DND-41 (cell line): Measurements from ENCODE around the gene MSL2.
A peak's percentile ranks its signal among the peaks of the same experiment; 100 is the strongest.

Experiments
- ATAC-seq: fragments of 200-7000 bp; cut with Tn5 transposase; 3 replicates; pipeline ENCODE4 v1.9.1; 2021; ENCODE audit warnings: low read depth; ENCODE audit not compliant: insufficient read depth
- DNase-seq: peaks from one replicate; pipeline ENCODE4 v3.0.0-alpha.2; 2020
- H2AFZ ChIP-seq: 2 replicates; pipeline ENCODE4 v1.6.0; 2012; ENCODE audit warnings: low read depth, low read length
- H3K27ac ChIP-seq: 2 replicates; pipeline ENCODE4 v1.5.1; 2012; ENCODE audit warnings: low read length, inconsistent platforms
- H3K27me3 ChIP-seq: fragments of 200-600 bp; sonication (generic); 2 replicates; pipeline ENCODE4 v1.6.0; 2012; ENCODE audit warnings: low read length, mild to moderate bottlenecking, inconsistent platforms; ENCODE audit not compliant: insufficient read depth, poor library complexity
- H3K36me3 ChIP-seq: 2 replicates; pipeline ENCODE4 v1.5.1; 2012; ENCODE audit warnings: low read length, inconsistent platforms; ENCODE audit not compliant: insufficient read depth
- H3K4me1 ChIP-seq: 2 replicates; pipeline ENCODE4 v1.5.1; 2012; ENCODE audit warnings: mild to moderate bottlenecking, low read length; ENCODE audit not compliant: insufficient read depth
- H3K4me2 ChIP-seq: 2 replicates; pipeline ENCODE4 v1.6.0; 2012; ENCODE audit warnings: mild to moderate bottlenecking, moderate library complexity, low read length, inconsistent platforms; ENCODE audit not compliant: insufficient read depth
- H3K4me3 ChIP-seq, 2 experiments: fragments of 200-600 bp in 1 of 2; shearing (Covaris generic) in 1 of 2; 2 replicates each; pipeline ENCODE4 v1.5.1; 2012 to 2016; ENCODE audit warnings: inconsistent platforms in 2 of 2, low read length in 2 of 2, mild to moderate bottlenecking in 2 of 2, low read depth in 1 of 2, moderate library complexity in 1 of 2
- H3K79me2 ChIP-seq: 2 replicates; pipeline ENCODE4 v1.6.0; 2012; ENCODE audit warnings: low read length, inconsistent platforms; ENCODE audit not compliant: insufficient read depth
- H3K9ac ChIP-seq: 2 replicates; pipeline ENCODE4 v1.6.0; 2012; ENCODE audit warnings: low read depth, mild to moderate bottlenecking, inconsistent platforms, low read length, moderate library complexity
- H3K9me3 ChIP-seq: 2 replicates; pipeline ENCODE4 v1.5.1; 2012; ENCODE audit warnings: low read length, moderate library complexity, mild to moderate bottlenecking, inconsistent platforms; ENCODE audit not compliant: insufficient read depth, severe bottlenecking
- H4K20me1 ChIP-seq: 2 replicates; pipeline ENCODE4 v1.6.0; 2012; ENCODE audit warnings: low read length; ENCODE audit not compliant: insufficient read depth
- EZH2 ChIP-seq: IDR thresholded peaks from 3 replicates; pipeline ENCODE4 v1.6.1; 2012; ENCODE audit warnings: borderline replicate concordance, low read depth, mild to moderate bottlenecking, moderate library complexity, low read length, inconsistent platforms; ENCODE audit not compliant: severe bottlenecking
- TF ChIP-seq, protein P1 (sequence below): IDR thresholded peaks from 2 replicates; pipeline ENCODE4 v1.5.1; 2012; ENCODE audit warnings: borderline replicate concordance, low read length, moderate library complexity, mild to moderate bottlenecking; ENCODE audit not compliant: poor library complexity, severe bottlenecking; ENCODE audit errors: extremely low read depth

Gene MSL2

DNA sequence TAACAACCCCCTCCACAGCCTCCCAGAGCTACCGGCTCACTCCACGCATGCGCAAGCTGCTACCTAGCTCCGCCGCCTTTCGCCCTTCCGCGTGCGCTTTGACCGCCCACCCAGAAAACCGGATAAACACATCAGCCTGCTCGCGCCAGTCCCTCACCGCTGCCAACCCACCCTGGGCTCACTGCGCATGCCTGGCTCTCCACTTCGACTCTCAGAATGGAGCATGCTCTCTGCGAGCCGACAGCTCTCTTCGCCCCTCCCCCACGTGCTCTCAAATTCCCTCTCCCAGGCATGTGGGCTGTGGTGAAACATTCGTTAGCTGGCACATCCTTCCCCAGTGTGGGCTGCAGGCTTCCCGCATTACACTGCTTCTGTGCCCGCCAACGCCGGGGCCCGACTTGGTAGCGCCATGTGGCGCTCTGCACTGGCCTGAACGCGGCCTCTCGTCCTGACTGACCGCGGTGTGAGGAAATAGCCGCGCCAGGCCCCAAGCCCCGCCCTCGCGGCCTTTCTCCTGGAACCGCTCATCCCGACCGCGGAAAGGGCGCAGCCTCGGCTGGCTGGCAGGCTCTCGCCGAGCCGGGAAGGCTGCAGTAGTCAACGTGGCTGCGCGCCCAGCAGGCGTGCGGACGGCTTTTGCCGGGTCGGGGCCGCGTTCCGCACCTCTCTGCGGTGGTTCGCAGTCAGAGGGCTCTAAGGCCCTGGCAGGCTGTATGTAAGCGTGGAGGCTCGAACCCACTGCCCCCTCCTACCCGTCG lies 445 bp upstream of the MSL2 start:
- ATAC-seq: peak; percentile 78
- Histone ChIP-seq H3K4me3 (peak overlapping the region; percentile 30 to 75), H3K27ac (peak overlapping the region; percentile 99), H2AFZ (peak overlapping the region; percentile 80), H3K9me3 (peaks cover 4% of the 10 kb centered on the region), H4K20me1 (peaks cover 37% of the 10 kb centered on the region), H3K4me2 (peak overlapping the region; percentile 82), H3K4me1 (peaks cover 46% of the 10 kb centered on the region), H3K9ac (peak overlapping the region; percentile 96), H3K36me3 (peaks cover 37% of the 10 kb centered on the region), H3K27me3 (no peaks in the 10 kb centered on the region), H3K79me2 (peaks cover 63% of the 10 kb centered on the region)
- TF ChIP-seq, protein P1, sequence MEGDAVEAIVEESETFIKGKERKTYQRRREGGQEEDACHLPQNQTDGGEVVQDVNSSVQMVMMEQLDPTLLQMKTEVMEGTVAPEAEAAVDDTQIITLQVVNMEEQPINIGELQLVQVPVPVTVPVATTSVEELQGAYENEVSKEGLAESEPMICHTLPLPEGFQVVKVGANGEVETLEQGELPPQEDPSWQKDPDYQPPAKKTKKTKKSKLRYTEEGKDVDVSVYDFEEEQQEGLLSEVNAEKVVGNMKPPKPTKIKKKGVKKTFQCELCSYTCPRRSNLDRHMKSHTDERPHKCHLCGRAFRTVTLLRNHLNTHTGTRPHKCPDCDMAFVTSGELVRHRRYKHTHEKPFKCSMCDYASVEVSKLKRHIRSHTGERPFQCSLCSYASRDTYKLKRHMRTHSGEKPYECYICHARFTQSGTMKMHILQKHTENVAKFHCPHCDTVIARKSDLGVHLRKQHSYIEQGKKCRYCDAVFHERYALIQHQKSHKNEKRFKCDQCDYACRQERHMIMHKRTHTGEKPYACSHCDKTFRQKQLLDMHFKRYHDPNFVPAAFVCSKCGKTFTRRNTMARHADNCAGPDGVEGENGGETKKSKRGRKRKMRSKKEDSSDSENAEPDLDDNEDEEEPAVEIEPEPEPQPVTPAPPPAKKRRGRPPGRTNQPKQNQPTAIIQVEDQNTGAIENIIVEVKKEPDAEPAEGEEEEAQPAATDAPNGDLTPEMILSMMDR: no peak
- TF ChIP-seq EZH2: no peak
- peak; percentile 100 for DNase-seq

DNA sequence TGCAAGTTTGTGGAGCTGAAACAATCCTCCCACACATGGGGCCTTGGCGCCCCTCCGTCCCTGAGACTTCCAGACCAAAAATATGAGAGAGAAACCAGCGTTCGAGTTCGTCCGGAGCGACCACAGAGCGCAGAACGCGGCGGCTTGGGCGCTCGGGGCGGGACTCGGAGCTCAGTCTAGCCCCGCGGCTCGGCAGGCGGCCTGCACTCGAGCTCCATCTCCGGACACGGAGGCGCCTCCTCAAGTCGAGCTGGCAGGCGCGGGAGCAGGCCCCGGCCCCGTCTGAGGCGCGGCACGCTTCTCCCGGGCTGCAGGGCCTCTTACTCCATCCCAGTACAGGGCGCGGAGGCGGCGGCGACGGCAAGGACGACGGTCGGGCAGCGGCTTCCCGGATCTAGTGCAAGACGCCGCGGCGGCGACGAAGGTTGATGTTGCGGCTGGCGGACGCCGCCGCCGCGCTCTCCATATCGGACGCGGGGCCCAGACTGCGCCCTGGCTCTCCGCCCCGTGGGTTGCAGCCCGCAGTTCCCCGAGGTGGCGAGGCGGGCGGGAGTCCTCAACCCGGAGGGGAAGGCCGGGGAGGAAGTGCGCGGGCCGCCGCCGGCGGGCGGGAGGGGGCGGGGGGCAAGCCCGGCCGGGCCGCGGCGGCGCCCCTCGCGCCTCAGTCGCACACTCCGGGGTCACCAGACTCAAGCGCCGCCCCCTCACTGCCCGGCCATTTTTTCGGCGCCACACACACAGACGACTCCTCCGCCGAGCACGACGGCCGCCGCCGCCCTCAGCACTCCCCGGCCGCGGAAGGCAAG lies 674 bp downstream of the MSL2 start:
- peaks cover 47% of the 10 kb centered on the region for H3K36me3 ChIP-seq
- peak overlapping the region; percentile 75 to 78 for H3K4me3 ChIP-seq
- H3K27ac ChIP-seq: peak overlapping the region; percentile 99
- H3K4me2 ChIP-seq: peak overlapping the region; percentile 67
- peaks cover 57% of the 10 kb centered on the region for H3K4me1 ChIP-seq
- ATAC-seq: peak; percentile 48
- peak; percentile 84 for DNase-seq
- peak overlapping the region; percentile 68 for H2AFZ ChIP-seq
- no peaks in the 10 kb centered on the region for H3K27me3 ChIP-seq
- peaks cover 48% of the 10 kb centered on the region for H4K20me1 ChIP-seq
- H3K9me3 ChIP-seq: peaks cover 4% of the 10 kb centered on the region
- peaks cover 74% of the 10 kb centered on the region for H3K79me2 ChIP-seq
- TF ChIP-seq EZH2: no peak
- TF ChIP-seq, protein P1: no peak
- peak overlapping the region; percentile 96 for H3K9ac ChIP-seq

DNA sequence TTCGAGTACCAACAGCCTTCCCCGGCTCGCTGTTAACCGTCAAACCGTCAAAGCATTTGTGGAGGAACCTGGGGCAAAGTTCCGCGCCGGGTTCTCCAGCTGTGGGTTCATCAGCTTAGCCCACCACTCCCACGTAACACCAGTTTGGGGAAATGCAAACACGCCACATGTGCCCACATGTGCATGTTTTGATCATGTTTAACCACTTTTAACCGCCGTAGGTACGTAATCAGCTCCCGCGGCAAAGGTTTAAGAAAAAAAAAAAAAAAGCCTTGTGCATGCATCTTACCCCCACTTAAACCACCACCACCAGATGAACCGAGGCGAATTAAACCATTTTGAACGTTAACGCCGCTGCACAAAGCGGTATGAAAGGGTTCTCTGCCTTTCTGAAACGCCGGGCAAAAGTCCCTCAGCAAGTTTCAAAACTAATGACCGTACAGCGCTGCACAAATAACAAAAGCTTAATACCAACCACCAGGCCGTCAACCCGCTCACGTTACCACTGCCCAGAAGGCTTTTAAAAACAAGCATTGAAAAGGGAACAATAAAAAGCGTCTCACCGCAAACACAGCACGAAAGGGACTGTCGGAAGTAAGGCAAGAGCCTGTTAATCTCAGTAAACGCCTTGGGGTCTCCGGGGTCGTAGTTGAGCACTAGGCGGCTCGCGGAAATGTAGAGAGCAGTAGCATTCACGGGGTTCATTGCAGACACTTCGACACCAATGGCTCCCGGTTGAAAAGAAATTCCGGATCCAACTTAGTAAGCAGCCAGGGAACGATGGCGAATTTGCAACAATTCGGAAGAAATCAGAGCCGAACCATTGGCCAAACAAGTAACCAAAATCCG lies 1.5 kb downstream of the MSL2 start:
- Histone ChIP-seq H3K9ac (peak overlapping the region; percentile 96), H2AFZ (no peak overlapping the region), H3K9me3 (peaks cover 4% of the 10 kb centered on the region), H3K4me3 (peak overlapping the region; percentile 75 to 78), H4K20me1 (peaks cover 56% of the 10 kb centered on the region), H3K4me1 (peaks cover 64% of the 10 kb centered on the region), H3K36me3 (peaks cover 55% of the 10 kb centered on the region), H3K4me2 (peak overlapping the region; percentile 67), H3K27me3 (no peaks in the 10 kb centered on the region), H3K79me2 (peaks cover 82% of the 10 kb centered on the region), H3K27ac (peak overlapping the region; percentile 99)
- ATAC-seq (peak; percentile 8; the same call in 2 of the 3 replicates), DNase-seq (peak; percentile 82)
- TF ChIP-seq, protein P1: no peak
- no peak for TF ChIP-seq EZH2
